Mesenteric fat pad (tissue), 1 donor: Measurements from ENCODE around the gene GPD1L. TPM values are rescaled to one million over a fixed set of nuclear protein-coding genes. Genes with fewer than 3 reads are reported as not detected.
A peak's percentile ranks its signal among the peaks of the same experiment; 100 is the strongest.
"Not testable (repeated sequence)": the region's sequence is repeated elsewhere in the genome, so short reads cannot be mapped to it uniquely, and the experiment has no call there.

Experiments
- DNase-seq: peaks from one replicate; pipeline ENCODE4 v3.0.0-alpha.2; 2020; ENCODE audit warnings: low spot score
- long read RNA-seq: library from polyadenylated mRNA; unstranded; transcript quantifications from one replicate; pipeline ENCODE4 v2.0.0, GENCODE V29; 2020
- total RNA-seq: library from RNA; stranded (reverse); fragmentation: NEBNext Ultra II Directional; extraction: Animal tissue kit (Norgen Biotek cat#: 25700); gene quantifications from one replicate; pipeline ENCODE4 v1.2.1, GENCODE V29; 2021
- donor health status: DM: yes; HTN: yes; CAD: no.

The GPD1L gene
- 51.7 TPM for total RNA-seq
- long read RNA-seq, full-length matches to known transcripts: 5 of 14 reads
- long read RNA-seq, partial matches to known transcripts: 0 of 14 reads
- long read RNA-seq, other reads (novel, unspliced or antisense): 9 of 14 reads

DNA sequence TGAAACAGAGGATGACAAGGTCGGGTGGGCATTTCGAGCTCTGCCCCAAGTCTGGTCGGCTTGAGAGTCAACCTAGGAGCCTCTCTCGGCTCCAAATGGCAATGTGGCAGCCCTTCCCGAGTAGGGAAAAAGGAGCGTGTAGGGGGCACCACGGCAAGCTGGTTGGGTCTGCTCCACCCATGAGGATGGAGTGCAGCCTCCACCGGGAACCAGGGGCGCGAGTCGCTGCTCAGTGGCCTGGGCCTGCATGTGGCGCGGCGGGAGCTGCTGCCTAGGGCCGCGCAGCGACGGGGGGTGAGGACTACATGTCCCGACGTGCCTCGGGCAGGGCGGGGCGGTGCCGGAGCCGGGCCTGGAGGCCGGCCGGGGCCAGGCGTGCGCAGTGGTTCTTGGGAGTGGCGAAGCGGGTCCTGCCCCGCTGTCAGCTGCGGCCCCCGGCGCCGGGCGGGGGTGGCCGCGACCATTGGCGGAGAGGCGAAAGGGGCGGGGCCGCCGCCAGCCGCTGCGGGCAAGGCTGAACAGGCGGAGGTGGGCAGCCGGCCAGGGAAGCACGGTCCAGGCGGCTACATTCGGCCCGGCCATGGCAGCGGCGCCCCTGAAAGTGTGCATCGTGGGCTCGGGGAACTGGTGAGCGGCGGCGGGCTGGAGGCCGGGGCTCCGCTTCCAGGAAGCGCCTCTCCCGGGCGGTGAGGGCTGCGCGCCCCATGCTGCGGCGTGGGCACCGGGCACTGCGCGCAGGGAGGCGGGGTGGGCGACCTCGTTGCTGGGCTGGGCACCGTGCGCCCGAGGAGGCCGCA lies at the start of gene GPD1L:
GPD1L (plus strand) TSS at position 489 of the 797 bp plus-strand sequence; CDS start at position 581, 92 bp downstream.
- DNase-seq: peak; percentile 99

DNA sequence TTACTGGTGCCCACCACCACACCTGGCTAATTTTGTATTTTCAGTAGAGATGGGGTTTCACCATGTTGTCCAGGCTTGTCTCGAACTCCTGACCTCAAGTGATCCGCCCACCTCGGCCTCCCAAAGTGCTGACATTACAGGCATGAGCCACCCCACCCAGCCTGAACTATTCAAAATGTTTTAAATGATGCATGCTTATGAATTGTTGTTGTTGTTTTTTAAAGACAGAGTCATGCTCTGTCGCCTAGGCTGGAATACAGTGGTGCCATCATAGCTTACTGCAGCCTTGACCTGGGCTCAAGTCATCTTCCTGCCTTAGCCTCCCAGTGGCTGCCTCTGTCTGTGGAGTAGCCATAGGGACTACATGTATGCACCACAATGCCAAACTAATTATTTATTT lies 48.0 kb upstream of the GPD1L start:
- DNase-seq: not testable (repeated sequence)

DNA sequence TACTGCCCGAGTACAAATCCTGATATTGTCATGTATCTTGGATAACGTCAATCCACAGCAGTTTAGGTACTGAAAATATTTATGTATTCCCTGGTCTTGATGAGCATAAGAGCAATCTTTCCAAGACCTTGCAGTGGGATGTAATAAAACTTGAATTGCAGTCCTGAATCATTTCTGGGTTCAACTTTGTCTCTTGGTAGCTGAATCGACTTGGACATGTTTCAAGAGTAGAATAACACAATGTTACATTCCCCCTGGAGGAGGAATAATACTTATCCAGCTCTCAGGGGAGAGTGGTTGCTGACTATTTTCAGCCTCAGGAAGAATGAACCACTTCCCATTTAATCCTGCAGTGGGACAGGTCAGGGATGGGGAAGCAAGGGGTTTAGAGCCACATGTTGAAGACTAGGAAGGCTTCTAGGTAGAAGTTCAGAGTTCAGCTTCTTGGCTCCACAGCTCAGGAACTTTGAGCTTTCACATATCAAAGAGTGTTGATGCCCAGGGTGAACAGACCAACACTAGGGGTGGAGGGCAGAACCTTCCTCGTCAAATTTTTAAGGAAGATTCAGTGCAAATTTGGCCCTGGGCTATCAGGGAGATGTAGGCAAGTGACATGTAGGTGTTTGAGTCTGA lies 43.4 kb upstream of the GPD1L start:
- no peak for DNase-seq

DNA sequence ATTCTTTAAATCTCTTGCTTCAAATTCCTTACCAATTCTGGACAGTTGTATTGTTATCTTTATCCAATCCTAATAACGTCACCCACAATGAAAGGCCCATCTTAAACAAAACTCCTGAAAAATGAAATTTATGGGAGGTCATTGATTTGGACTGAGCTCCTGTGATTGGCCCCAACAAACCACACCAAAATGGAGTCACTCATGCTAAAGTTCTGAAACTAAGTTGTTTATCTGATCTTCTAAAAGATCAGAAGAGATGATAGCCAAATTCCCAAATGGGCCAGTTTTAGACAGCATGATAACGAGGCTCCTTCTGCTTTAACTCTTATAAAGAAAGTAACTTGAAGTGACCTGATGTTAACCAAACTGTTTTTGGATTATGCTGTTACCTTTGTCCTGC lies 39.7 kb upstream of the GPD1L start:
- DNase-seq: no peak

DNA sequence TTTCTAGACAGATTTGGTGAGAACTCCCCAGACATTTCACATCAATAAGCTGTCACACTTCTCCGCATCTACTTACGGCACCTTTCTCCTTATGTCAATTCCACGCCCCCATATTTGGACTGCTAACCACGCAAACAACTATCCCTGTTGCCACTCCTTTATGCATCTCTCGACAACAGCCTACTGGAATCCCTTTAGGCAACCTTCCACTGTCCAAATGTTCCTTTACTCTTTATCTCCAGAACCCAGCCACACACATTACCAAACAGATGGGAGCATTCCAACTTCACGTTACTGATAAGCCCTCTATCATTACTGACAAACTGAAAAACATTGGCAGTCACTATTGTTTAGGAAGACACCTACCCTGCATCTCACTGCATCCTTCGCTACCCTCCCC lies 32.2 kb upstream of the GPD1L start:
- not testable (repeated sequence) for DNase-seq

DNA sequence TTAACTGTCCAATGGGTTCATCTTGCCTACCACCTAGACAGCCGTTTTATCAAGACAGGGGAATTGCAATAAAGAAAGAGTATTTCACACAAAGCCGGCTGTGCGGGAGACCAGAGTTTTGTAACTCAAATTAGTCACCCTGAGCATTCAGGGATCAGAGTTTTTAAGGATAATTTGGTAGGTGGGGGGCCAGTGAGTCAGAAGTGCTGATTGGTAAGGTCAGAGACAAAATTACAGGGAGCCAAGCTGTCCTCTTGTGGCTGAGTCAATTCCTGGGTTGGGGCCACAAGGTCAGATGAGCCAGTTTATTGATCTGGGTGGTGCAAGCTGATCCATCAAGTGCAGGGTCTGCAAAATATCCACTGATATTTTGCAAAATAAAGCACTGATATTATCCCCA lies 29.9 kb upstream of the GPD1L start:
- DNase-seq: no peak

DNA sequence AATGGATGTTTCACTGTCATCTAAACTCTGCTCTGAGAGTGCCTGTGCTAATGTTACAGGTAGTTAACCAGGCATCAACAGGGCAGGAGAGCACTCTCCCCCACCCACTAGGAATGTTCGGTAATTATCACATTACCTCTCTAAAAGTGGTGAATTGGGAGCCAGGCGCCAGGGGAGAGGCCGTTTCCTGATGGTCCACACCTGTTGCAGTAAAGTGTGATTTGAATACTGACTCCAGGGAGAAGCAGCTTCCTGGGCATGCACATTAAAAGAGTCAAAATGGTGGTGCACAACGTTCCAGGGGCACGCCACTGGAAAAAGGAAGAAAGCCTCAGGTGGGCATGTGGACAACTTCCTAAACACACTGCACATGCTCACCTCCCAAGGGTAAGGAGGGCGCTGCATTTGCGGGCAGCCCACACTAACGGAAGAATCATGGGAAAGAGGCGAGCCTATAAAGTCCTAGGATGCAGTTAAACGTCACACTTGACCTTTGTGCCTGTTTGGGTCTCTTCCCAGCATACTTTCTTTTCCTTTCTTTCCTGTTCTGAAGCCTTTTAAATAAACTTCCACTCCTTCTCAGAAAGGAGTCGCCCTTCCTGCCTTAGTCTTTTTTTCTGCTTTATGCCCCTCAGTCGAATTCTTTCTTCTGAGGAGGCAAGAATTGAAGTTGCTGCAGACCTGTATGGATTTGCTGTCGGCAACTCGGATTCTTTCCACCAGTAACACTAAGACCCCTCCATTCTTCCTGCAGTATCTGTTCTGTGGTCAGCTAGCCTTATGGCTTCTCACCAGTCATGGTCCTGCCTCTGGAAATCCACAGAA lies 28.9 kb upstream of the GPD1L start:
- no peak for DNase-seq

DNA sequence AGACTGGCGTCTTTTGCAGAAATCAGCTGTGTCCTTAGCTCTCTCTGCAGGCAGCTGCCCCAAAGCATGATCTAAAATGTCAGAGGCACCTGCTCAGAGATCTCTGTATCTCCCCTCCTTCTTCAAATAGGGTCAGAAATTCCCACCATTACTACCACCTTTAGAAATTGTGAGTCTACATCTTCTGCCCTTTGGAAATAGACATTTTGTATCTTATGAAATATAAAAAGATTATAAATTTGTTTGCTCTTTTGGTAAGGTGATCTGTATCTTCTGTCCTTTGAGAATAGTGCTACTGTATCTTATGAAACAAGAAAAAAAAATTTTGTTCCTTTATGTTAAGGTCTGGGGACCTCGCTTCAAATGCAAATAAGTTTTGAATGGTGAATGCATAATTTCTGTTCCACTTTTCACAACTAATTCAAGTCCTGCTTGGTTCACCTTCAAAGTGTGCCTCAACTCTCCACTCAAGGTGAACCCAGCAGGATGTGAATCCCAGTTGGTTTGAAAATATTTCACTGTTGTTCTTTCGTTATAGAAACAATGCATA lies 28.3 kb upstream of the GPD1L start:
- DNase-seq: no peak

DNA sequence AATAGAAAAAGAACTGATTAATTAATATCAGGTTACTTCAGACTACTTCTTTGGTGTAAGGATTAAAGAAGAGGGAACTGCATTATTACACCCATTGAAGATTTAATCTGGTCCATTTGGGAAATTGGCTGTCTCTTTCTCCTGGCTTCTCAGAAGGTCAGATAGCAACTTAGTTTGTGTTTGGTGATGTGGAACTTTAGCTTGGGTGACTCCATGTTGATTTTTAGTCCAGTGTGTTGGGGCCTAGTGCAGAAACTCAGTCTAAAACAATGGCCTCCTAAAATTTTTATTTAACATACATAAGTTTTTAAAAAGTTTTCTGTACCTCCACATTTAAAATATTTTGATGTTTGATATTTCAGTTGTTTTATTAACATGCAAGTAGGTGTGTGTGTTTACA lies 27.6 kb upstream of the GPD1L start:
- DNase-seq: no peak

DNA sequence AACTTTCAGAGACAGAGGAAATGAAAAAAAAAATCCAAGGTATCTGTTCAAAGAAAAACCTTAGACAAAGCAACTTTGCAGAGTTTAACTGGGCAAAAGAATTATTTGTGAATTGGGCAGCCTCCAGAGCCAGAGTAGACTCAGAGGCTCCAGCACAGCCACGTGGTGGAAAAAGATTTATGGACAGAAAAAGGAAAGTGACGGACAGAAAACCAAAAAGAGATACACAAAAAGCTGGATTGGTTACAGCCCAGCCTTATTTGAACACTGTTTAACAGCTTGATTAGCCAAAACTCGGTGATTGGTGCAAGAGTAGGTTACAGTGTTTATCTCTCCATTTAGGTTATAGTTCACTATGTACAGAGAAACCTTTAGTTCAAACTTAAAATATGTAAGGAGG lies 23.7 kb upstream of the GPD1L start:
- no peak for DNase-seq

DNA sequence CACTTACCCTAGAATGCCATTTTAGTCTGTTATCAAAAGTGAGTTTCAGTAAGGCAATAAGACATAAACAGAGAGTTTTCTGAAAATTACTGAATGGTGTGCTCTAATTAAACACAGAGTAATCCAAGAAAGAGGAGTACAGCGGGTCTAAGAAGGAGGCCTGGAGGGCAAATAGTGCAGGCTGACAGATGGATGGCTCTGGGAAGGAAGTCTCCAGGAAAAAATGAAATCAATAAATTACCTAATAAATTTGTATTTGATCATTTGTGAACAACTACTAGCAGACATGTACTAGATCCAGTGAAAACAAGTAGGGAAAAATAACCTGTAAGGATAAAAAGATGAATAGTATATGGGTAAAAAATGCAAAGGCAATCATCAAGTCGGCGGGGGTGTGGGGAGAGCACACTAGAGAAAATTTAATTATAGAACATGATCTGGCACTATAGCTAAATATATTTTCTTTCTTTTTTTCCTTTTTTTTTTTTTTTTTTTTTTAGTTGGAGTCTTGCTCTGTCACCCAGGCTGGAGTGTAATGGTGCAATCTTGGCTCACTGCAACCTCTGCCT lies 22.6 kb upstream of the GPD1L start:
- no peak for DNase-seq

DNA sequence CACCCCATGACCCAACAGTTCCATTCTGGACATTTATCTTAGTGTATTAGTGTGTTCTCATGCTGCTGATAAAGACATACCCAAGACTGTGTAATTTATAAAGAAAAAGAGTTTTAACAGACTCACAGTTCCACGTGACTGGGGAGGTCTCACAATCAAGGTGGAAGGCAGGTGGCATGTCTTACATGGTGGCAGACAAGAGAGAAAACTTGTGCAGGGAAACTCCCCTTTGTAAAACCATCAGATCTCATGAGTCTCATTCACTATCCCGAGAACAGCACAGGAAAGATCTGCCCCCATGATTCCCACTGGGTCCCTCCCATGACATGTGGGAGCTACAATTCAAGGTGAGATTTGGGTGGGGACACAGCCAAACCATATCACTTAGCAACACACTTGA lies 21.6 kb upstream of the GPD1L start:
- DNase-seq: no peak

DNA sequence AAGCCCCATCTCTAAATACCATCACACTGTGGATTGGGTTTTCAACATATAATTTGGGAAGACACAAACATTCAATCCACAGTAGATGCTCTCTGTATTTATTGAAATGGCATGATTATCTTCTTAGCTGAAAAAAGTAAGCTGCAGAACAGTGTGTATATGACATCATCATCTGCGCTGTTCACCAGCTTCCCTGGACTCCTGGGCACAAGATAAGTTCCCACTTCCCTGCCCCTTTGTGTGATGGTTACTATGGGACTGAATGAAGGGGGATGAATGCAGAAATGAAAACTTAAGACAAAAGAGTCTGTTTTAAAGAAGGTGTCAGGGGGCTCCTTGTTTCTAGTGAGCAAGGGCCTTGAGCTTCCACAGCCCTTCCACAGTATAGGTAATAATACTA lies 20.0 kb upstream of the GPD1L start:
- no peak for DNase-seq

DNA sequence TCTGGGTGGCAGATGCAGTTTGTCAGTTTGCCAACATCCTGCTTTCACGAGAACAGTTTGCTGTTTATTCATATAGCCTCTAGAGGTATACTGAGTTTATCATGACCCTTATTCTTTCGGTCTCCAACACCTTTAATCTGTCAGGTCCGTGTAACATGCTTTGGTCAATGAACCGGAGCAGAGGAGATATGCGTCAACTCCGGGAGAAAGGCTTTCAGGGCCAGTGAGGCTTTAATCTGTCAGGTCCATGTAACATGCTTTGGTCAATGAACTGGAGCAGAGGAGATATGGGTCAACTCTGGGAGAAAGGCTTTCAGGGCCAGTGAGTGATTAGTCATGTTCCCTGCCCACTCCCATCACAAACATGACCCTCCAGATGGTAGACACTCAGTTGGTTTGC lies 16.9 kb upstream of the GPD1L start:
- no peak for DNase-seq

DNA sequence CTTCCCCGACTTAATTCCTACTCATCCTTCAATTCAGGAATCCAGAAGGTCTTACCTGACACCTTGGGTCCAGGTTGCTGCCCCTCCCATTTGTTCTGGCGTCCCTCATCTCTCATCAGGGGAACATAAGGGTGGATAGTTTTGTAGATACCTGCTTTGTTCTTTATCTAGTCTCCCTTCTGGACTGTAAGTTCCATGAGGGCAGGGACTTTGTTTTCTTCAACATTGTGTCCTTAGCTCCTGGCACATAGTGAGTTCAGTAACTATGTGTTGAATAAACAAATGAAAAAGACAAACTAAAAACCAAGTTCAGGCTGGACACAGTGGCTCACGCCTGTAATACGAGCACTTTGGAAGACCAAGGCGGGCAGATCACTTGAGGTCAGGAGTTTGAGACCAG lies 13.2 kb upstream of the GPD1L start:
- DNase-seq: no peak

DNA sequence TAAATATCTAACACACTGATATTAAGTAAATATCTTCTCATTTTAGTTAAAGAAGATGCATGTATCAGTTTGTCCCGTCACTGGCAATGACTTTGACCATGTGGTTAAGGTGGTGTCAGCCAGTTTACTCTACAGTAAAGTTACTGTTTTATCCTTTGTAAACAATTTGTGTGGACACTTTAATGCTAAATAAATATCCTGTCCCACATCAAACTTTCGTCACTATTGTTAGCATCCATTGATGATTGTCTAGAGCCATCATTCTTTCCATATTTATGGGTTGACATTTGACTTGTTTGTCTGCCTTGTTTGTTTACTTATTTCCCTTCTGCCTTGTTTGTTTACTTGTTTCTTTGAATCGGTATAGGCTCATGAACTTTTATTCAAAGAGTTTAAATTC lies 11.0 kb upstream of the GPD1L start:
- no peak for DNase-seq

DNA sequence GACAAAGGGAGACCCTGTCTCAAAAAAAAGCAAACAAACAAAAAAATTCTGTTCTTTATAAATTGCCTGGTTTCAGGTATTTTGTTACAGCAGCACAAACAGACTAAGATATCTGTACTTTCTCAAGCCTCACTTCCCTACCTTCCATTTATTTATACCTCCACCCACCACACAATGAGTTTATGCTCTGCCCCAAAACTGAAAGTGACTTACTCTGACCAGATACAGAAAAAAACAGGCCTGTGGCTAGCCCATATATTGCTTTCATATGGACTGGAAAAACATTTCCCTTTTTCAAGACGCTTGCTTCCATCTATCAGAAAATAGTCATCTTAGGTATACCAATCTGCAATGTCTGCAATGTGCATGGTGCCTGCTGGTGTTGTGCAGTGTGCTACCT lies 8.7 kb upstream of the GPD1L start:
- DNase-seq: no peak

DNA sequence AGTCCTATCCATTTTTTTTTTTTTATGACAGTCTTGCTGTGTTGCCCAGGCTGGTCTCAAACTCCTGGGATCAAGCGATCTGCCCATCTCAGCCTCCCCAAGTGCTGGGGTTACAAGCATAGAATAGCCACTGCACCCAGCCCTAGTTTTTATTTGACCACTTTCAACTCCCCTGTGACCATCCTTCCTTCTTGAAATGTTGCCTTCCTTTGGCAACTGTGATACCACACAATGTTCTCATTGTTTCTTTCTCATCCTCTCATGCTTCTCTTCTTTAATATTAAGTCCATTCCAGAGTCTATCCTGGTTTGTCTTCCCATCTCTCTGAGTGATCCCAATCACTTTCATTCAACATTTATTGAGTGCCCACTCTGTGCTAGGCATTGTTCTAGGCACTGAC lies 7.9 kb upstream of the GPD1L start:
- DNase-seq: no peak

DNA sequence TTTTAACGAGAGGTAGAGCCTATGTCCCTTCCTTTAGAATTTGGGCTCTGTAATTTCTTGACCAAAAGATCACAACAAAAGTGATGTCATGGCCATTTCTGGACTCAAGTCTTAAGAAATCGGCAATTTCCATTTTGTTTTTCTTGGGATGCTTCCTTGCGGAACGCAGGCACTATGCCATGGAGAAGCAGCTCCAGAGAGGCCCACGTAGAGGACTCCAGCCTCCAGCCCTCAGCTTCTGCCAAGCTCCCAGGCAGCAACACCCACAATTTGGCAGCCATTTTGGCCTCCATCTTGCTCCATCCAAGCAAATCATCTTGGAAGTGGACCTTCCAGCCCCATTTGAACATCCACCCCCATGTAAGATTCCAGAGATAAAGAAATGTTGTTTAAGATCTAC lies 6.0 kb upstream of the GPD1L start:
- DNase-seq: no peak

DNA sequence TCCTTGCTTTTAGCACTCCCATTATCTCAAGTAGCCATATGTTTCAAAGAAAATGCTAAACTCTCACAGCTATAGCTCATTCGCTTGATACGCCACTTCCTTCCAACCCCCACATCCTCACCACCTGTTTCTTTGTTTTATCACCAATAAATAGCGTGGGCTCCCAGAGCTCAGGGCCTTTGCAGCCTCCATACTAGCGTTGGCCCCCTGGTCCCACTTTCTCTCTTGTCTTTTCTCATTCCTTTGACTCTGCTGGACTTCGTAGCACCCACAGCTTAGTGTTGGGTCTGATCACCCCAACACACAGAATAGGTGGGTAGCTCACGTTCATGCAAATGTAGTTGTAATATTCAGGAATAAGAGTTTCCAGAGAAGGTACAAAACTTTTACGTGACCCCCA lies 4.1 kb upstream of the GPD1L start:
- no peak for DNase-seq

DNA sequence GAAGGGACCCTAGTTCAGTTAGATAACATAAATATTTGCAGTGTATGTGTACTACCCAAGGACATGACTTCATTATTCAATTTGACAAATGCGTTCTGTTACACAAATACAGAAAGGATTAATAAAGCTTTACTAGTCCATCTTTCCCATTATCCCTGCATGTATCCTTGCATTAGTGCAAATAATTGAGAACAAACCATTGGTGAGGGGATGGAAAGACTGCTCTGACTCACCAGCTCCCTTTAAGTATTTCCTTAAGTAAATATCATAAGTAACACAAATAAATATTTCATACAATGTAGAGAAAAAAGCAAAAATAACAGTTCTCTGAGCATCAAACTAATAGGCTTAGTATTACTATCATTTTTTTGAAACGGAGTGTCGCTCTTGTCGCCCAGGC lies 1.9 kb upstream of the GPD1L start:
- DNase-seq: no peak
